H1 (cell line): ENCODE measurements around the gene TAS1R1. TPM values are rescaled to one million over a fixed set of nuclear protein-coding genes. Genes with fewer than 3 reads are reported as not detected.

ENCODE experiments used
- CTCF ChIA-PET: fragments of 300-600 bp; sonication (Branson Sonifier 250); formaldehyde crosslinking; loops from one replicate; lab custom pipeline; 2021; ENCODE audit not compliant: partially characterized antibody; lab: Charles Lee
- POLR2A ChIA-PET: fragments of 300-600 bp; sonication (Branson Sonifier 250); formaldehyde crosslinking; loops from one replicate; lab custom pipeline; 2021; ENCODE audit warnings: inconsistent platforms; ENCODE audit not compliant: partially characterized antibody; lab: Charles Lee
- DNase-seq, 2 experiments: peaks; one replicate each; pipeline versions ENCODE4 v3.0.0 to v3.0.0-alpha.2; 2010 to 2022; ENCODE audit warnings: low spot score in 2 of 2, low read depth in 1 of 2, mixed read lengths in 1 of 2
- FAIRE-seq: peaks from 2 replicates; lab custom pipeline; 2011; peaks lifted over from hg19 to GRCh38; lab: Jason Lieb, UNC
- H2AFZ ChIP-seq: 2 replicates; pipeline ENCODE4 v1.8.1; 2012; ENCODE audit warnings: low read length, inconsistent platforms
- H2AK5ac ChIP-seq: 2 replicates; pipeline ENCODE4 v1.6.1; 2013; ENCODE audit warnings: low read depth, low read length
- H2BK120ac ChIP-seq: replicated peaks from 2 replicates; pipeline ENCODE3; 2013; ENCODE audit warnings: low read depth, low read length, inconsistent platforms
- H2BK12ac ChIP-seq: 2 replicates; pipeline ENCODE4 v1.6.1; 2013; ENCODE audit warnings: low read depth, low read length
- H2BK15ac ChIP-seq: 2 replicates; pipeline ENCODE4 v1.6.1; 2013; ENCODE audit warnings: low read length
- H2BK20ac ChIP-seq: 2 replicates; pipeline ENCODE4 v1.6.1; 2013; ENCODE audit warnings: low read length
- H2BK5ac ChIP-seq: 2 replicates; pipeline ENCODE4 v1.6.1; 2013; ENCODE audit warnings: low read depth, low read length
- H3K14ac ChIP-seq: 2 replicates; pipeline ENCODE4 v1.6.1; 2013; ENCODE audit warnings: inconsistent platforms; ENCODE audit not compliant: insufficient read length
- H3K18ac ChIP-seq: 2 replicates; pipeline ENCODE4 v1.6.1; 2013; ENCODE audit warnings: low read length; ENCODE audit errors: extremely low read depth
- H3K23ac ChIP-seq: 2 replicates; pipeline ENCODE4 v1.6.1; 2013; ENCODE audit warnings: inconsistent platforms; ENCODE audit not compliant: insufficient read length
- H3K23me2 ChIP-seq: 2 replicates; pipeline ENCODE4 v1.6.1; 2013; ENCODE audit warnings: low read depth, low read length
- H3K27ac ChIP-seq: 2 replicates; pipeline ENCODE4 v1.6.1; 2011; ENCODE audit warnings: low read depth, low read length, inconsistent platforms
- H3K27me3 ChIP-seq, 4 experiments: replicated peaks in 1 of 4; 1 replicate in 1 of 4; 2 replicates in 3 of 4; pipeline versions ENCODE4 v1.6.1 to v1.8.1; 2011 to 2013; ENCODE audit warnings: low read length in 3 of 4, mild to moderate bottlenecking in 3 of 4, inconsistent platforms in 2 of 4, mixed read lengths in 2 of 4, moderate library complexity in 1 of 4; ENCODE audit not compliant: control insufficient read depth in 3 of 4, insufficient read depth in 3 of 4; ENCODE audit errors: extremely low read depth in 1 of 4
- H3K36me3 ChIP-seq, 4 experiments: 2 replicates each; pipeline versions ENCODE4 v1.6.1 to v1.8.1; 2011 to 2013; ENCODE audit warnings: mild to moderate bottlenecking in 4 of 4, low read length in 3 of 4, moderate library complexity in 2 of 4, control low read depth in 1 of 4, inconsistent platforms in 1 of 4; ENCODE audit not compliant: insufficient read depth in 4 of 4, control insufficient read depth in 2 of 4
- H3K4ac ChIP-seq: replicated peaks from 2 replicates; pipeline ENCODE3; 2013; ENCODE audit warnings: low read length, low read depth, mixed read lengths, inconsistent platforms; ENCODE audit not compliant: insufficient read length
- H3K4me1 ChIP-seq, 4 experiments: replicated peaks in 1 of 4; 1 replicate in 1 of 4; 2 replicates in 3 of 4; pipeline versions ENCODE4 v1.6.1 to v1.8.1; 2011 to 2013; ENCODE audit warnings: low read length in 3 of 4, inconsistent platforms in 2 of 4, mixed read lengths in 1 of 4; ENCODE audit not compliant: insufficient read depth in 4 of 4, control insufficient read depth in 3 of 4
- H3K4me2 ChIP-seq, 2 experiments: 2 replicates each; pipeline versions ENCODE4 v1.6.1 to v1.8.1; 2011 to 2013; ENCODE audit warnings: low read depth in 2 of 2, low read length in 2 of 2, control low read depth in 1 of 2, inconsistent platforms in 1 of 2, mild to moderate bottlenecking in 1 of 2; ENCODE audit not compliant: insufficient read depth in 1 of 2
- H3K4me3 ChIP-seq, 4 experiments: fragments of 200-600, 300-600 bp in 1 of 4; sonication (generic), shearing (Covaris generic), sonication (Bioruptor Twin) in 1 of 4; 2 replicates each; pipeline versions ENCODE4 v1.5.1 to v1.8.1; 2011 to 2016; ENCODE audit warnings: low read length in 4 of 4, low read depth in 3 of 4, control low read depth in 2 of 4, inconsistent platforms in 2 of 4, mild to moderate bottlenecking in 2 of 4, mixed read lengths in 1 of 4, moderate library complexity in 1 of 4; ENCODE audit not compliant: insufficient read depth in 2 of 4; ENCODE audit errors: extremely low read depth in 1 of 4
- H3K56ac ChIP-seq: replicated peaks from 2 replicates; pipeline ENCODE3; 2013; ENCODE audit warnings: low read depth, mild to moderate bottlenecking, mixed read lengths, low read length, inconsistent platforms; ENCODE audit not compliant: insufficient read length
- H3K79me1 ChIP-seq: 2 replicates; pipeline ENCODE4 v1.6.1; 2013; ENCODE audit warnings: low read depth, low read length, control low read depth
- H3K79me2 ChIP-seq, 2 experiments: 2 replicates each; pipeline versions ENCODE4 v1.6.1 to v1.8.1; 2012 to 2013; ENCODE audit warnings: low read length in 2 of 2, mild to moderate bottlenecking in 2 of 2, inconsistent platforms in 1 of 2; ENCODE audit not compliant: insufficient read depth in 2 of 2, control insufficient read depth in 1 of 2
- H3K9ac ChIP-seq, 4 experiments: replicated peaks in 1 of 4; 1 replicate in 1 of 4; 2 replicates in 3 of 4; pipeline versions ENCODE4 v1.6.1 to v1.8.1; 2011 to 2013; ENCODE audit warnings: low read depth in 3 of 4, low read length in 3 of 4, control low read depth in 2 of 4, mild to moderate bottlenecking in 2 of 4, moderate library complexity in 2 of 4, inconsistent platforms in 1 of 4; ENCODE audit errors: extremely low read depth in 1 of 4
- H3K9me3 ChIP-seq, 2 experiments: 2 replicates each; pipeline versions ENCODE4 v1.6.1 to v1.8.1; 2012 to 2013; ENCODE audit warnings: mild to moderate bottlenecking in 2 of 2, moderate library complexity in 2 of 2, control low read depth in 1 of 2, inconsistent platforms in 1 of 2, low read depth in 1 of 2, low read length in 1 of 2, mixed read lengths in 1 of 2; ENCODE audit not compliant: insufficient read depth in 2 of 2
- H4K20me1 ChIP-seq, 2 experiments: replicated peaks in 1 of 2; 2 replicates each; pipeline versions ENCODE3 to v1.8.1; 2011 to 2013; ENCODE audit warnings: inconsistent platforms in 2 of 2, low read length in 2 of 2, mild to moderate bottlenecking in 1 of 2; ENCODE audit not compliant: insufficient read depth in 2 of 2, control insufficient read depth in 1 of 2
- H4K5ac ChIP-seq: 2 replicates; pipeline ENCODE4 v1.6.1; 2013; ENCODE audit warnings: low read length, low read depth, mixed read lengths, inconsistent platforms; ENCODE audit not compliant: insufficient read length
- H4K8ac ChIP-seq: 2 replicates; pipeline ENCODE4 v1.8.0; 2013; ENCODE audit warnings: mild to moderate bottlenecking, moderate library complexity, low read length, inconsistent platforms; ENCODE audit not compliant: insufficient read depth; ENCODE audit errors: extremely low read depth
- H4K91ac ChIP-seq: replicated peaks from 2 replicates; pipeline ENCODE3; 2013; ENCODE audit warnings: low read length, mixed read lengths, inconsistent platforms; ENCODE audit not compliant: insufficient read length
- EZH2 ChIP-seq: fragments of 200-600 bp; sonication (generic); IDR thresholded peaks from 2 replicates; pipeline ENCODE4 v1.7.1; 2012; ENCODE audit warnings: low read depth, mild to moderate bottlenecking, moderate library complexity, low read length, inconsistent platforms; ENCODE audit not compliant: severe bottlenecking
- KDM1A ChIP-seq: fragments of 200-600, 300-600 bp; sonication (generic); IDR thresholded peaks from 2 replicates; pipeline ENCODE4 v1.7.1; 2016; ENCODE audit warnings: mild to moderate bottlenecking, low read length, borderline replicate concordance
- WGBS, 2 experiments: shearing (Covaris generic) in 1 of 2; methylation state at CpG; one replicate each; pipeline versions ENCODE4 v1.1.6 to v1.1.7; 2013 to 2015; ENCODE audit warnings: low lambda C conversion rate in 2 of 2, mixed read lengths in 2 of 2, inconsistent platforms in 1 of 2, low coverage in 1 of 2, missing lambda C conversion rate in 1 of 2; ENCODE audit not compliant: insufficient replicate concordance in 2 of 2, insufficient coverage in 1 of 2, insufficient read length in 1 of 2; ENCODE audit errors: extremely low coverage in 1 of 2, missing lambda C conversion rate in 1 of 2; 5-methylcytosine and 5-hydroxymethylcytosine counted together
- polyA plus RNA-seq, 7 experiments: library from polyadenylated mRNA; depleted of rRNA in 3 of 7; stranded (reverse) in 5 of 7; unstranded in 2 of 7; fragments of >200 nt in 5 of 7; fragments of 200-250 nt in 2 of 7; gene quantifications; 1 replicate in 5 of 7; 2 replicates in 1 of 7; 4 replicates in 1 of 7; pipeline versions ENCODE4 v1.2.1 to v1.2.3, GENCODE V29; 2011 to 2013; ENCODE audit warnings: missing spikeins in 2 of 7, mixed read lengths in 2 of 7
- total RNA-seq: library from RNA; stranded (reverse); fragmentation: NEBNext Ultra II Directional; extraction: Animal tissue kit (Norgen Biotek cat#: 25700); gene quantifications from 2 replicates; pipeline ENCODE4 v1.2.1, GENCODE V29; 2021

Gene TAS1R1
- total and polyA plus RNA-seq, 2 of the 8 experiments (the other 6 are each of a cell fraction or from before 2014, with no cell fraction given), result 0.26 TPM; not detected in 1

GRCh38 chr1:6586404-6586816 is 31.3 kb downstream of the TAS1R1 start:
- no peak overlapping the region for H4K5ac ChIP-seq
- H2BK12ac ChIP-seq, result no peak overlapping the region
- H4K8ac ChIP-seq, result 0 out of 2 replicates have a peak overlapping the region, but pooled peaks have one; percentile 51
- H3K18ac ChIP-seq, result no peak overlapping the region
- no peak overlapping the region for H2AK5ac ChIP-seq
- H3K79me1 ChIP-seq, result peaks cover 4% of the 10 kb centered on the region
- CTCF ChIA-PET, result interaction anchor here (1.8 to 2.1 kb wide), 2 partner anchors 32 to 46 kb away, joined by 6 to 7 read pairs; partner anchors contain the start of genes NOL9 and TAS1R1
- TF ChIP-seq KDM1A, result no peak
- TF ChIP-seq EZH2, result no peak
- POLR2A ChIA-PET, result interaction anchor here (1.3 to 17.4 kb wide), 5 partner anchors 8 to 48 kb away, joined by 4 to 196 read pairs (median 4); partner anchors contain the start of genes KLHL21, NOL9, TAS1R1 and THAP3
- no peaks in the 10 kb centered on the region for H3K27me3 ChIP-seq
- H4K91ac ChIP-seq, result no peak overlapping the region
- no peak overlapping the region for H2BK15ac ChIP-seq
- peaks cover 2 to 30% of the 10 kb centered on the region in 2 experiments for H4K20me1 ChIP-seq
- no peak overlapping the region for H3K56ac ChIP-seq
- H3K23ac ChIP-seq, result no peak overlapping the region
- FAIRE-seq, result no peak
- H3K9ac ChIP-seq, result no peak overlapping the region
- no peak overlapping the region; the same call in 1 of the 2 replicates for H2BK5ac ChIP-seq
- H3K23me2 ChIP-seq, result no peaks in the 10 kb centered on the region
- H3K27ac ChIP-seq, result no peak overlapping the region
- peaks cover 0 to 5% of the 10 kb centered on the region in 2 experiments; a peak in 1 of 4 replicates for H3K79me2 ChIP-seq
- no peak overlapping the region for H3K4me2 ChIP-seq
- H3K4me3 ChIP-seq, result no peak overlapping the region
- no peak overlapping the region for H3K4ac ChIP-seq
- H3K4me1 ChIP-seq, result no peaks in the 10 kb centered on the region; a peak in 1 of 7 replicates
- no peak overlapping the region for H2BK120ac ChIP-seq
- H2BK20ac ChIP-seq, result no peak overlapping the region
- no peak overlapping the region for H3K14ac ChIP-seq
- H3K36me3 ChIP-seq, result peaks cover 0 to 27% (median 4%) of the 10 kb centered on the region in 4 experiments; a peak in 6 of 8 replicates
- H3K9me3 ChIP-seq, result no peaks in the 10 kb centered on the region
- no peak overlapping the region for H2AFZ ChIP-seq
- WGBS, 2 experiments, result 86% methylated on average over 6 of the region's 11 CpGs; no CpG with 5 or more reads in 1 of the 2 experiments
- DNase-seq, result no peak
